Measurements from ENCODE around the gene UST.

- TF ChIP-seq, protein P1, sequence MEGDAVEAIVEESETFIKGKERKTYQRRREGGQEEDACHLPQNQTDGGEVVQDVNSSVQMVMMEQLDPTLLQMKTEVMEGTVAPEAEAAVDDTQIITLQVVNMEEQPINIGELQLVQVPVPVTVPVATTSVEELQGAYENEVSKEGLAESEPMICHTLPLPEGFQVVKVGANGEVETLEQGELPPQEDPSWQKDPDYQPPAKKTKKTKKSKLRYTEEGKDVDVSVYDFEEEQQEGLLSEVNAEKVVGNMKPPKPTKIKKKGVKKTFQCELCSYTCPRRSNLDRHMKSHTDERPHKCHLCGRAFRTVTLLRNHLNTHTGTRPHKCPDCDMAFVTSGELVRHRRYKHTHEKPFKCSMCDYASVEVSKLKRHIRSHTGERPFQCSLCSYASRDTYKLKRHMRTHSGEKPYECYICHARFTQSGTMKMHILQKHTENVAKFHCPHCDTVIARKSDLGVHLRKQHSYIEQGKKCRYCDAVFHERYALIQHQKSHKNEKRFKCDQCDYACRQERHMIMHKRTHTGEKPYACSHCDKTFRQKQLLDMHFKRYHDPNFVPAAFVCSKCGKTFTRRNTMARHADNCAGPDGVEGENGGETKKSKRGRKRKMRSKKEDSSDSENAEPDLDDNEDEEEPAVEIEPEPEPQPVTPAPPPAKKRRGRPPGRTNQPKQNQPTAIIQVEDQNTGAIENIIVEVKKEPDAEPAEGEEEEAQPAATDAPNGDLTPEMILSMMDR (IDR thresholded peaks at IDR 0.05) = no peak
- TF ChIP-seq EZH2 (IDR thresholded peaks at IDR 0.05; ENCODE audit: borderline replicate concordance, insufficient read depth, low read depth, low read length, poor library complexity, severe bottlenecking) = no peak
Observed at GRCh38 chr6:148864941-148865340, 118.1 kb downstream of the UST start.
